ENCODE results near the gene MINPP1.
"Not testable (repeated sequence)": the region's sequence is repeated elsewhere in the genome, so short reads cannot be mapped to it uniquely, and the experiment has no call there.

The MINPP1 gene

GRCh38 chr10:87590705-87591588, 86.3 kb downstream of the MINPP1 start:
- H3K27me3 ChIP-seq (ENCODE audit: control insufficient read depth, insufficient read depth, low read length), result no peaks in the 10 kb centered on the region
- no peaks in the 10 kb centered on the region for H3K9me3 ChIP-seq (ENCODE audit: control insufficient read depth, insufficient read depth, low read length)
- no CpG with 5 or more reads among the region's 2 CpGs for WGBS (ENCODE audit: insufficient coverage, insufficient read length)
- no peak overlapping the region for H3K27ac ChIP-seq (ENCODE audit: low read length)
- no peaks in the 10 kb centered on the region for H3K4me1 ChIP-seq (ENCODE audit: control insufficient read depth, insufficient read depth, low read length)
- H3K4me3 ChIP-seq (ENCODE audit: low read length), result no peak overlapping the region
- no peak for DNase-seq (ENCODE audit: low read depth, low spot score)
- no peaks in the 10 kb centered on the region for H3K36me3 ChIP-seq (ENCODE audit: control insufficient read depth, insufficient read depth, low read length)

- Histone ChIP-seq H3K4me3 (ENCODE audit: low read length) (no peak overlapping the region), H3K27ac (ENCODE audit: low read length) (no peak overlapping the region), H3K9me3 (ENCODE audit: control insufficient read depth, insufficient read depth, low read length) (no peaks in the 10 kb centered on the region), H3K27me3 (ENCODE audit: control insufficient read depth, insufficient read depth, low read length) (no peaks in the 10 kb centered on the region), H3K4me1 (ENCODE audit: control insufficient read depth, insufficient read depth, low read length) (no peaks in the 10 kb centered on the region), H3K36me3 (ENCODE audit: control insufficient read depth, insufficient read depth, low read length) (no peaks in the 10 kb centered on the region)
- no peak for DNase-seq (ENCODE audit: low read depth, low spot score)
Measured at GRCh38 chr10:87591589-87591886, 86.8 kb downstream of the MINPP1 start.

- not testable (repeated sequence) for H3K4me1 ChIP-seq (ENCODE audit: control insufficient read depth, insufficient read depth, low read length); H3K9me3 ChIP-seq (ENCODE audit: control insufficient read depth, insufficient read depth, low read length); H3K27me3 ChIP-seq (ENCODE audit: control insufficient read depth, insufficient read depth, low read length); H3K4me3 ChIP-seq (ENCODE audit: low read length); DNase-seq (ENCODE audit: low read depth, low spot score); H3K27ac ChIP-seq (ENCODE audit: low read length); H3K36me3 ChIP-seq (ENCODE audit: control insufficient read depth, insufficient read depth, low read length)
- no CpG with 5 or more reads among the region's 4 CpGs for WGBS (ENCODE audit: insufficient coverage, insufficient read length)
Measured at GRCh38 chr10:87592920-87593319, 88.2 kb downstream of the MINPP1 start.

GRCh38 chr10:87593702-87594101, 89.0 kb downstream of the MINPP1 start:
- no peak overlapping the region for H3K27ac ChIP-seq (ENCODE audit: low read length)
- no peaks in the 10 kb centered on the region for H3K9me3 ChIP-seq (ENCODE audit: control insufficient read depth, insufficient read depth, low read length)
- no peaks in the 10 kb centered on the region for H3K36me3 ChIP-seq (ENCODE audit: control insufficient read depth, insufficient read depth, low read length)
- no peak for DNase-seq (ENCODE audit: low read depth, low spot score)
- H3K4me3 ChIP-seq (ENCODE audit: low read length), result no peak overlapping the region
- no peaks in the 10 kb centered on the region for H3K4me1 ChIP-seq (ENCODE audit: control insufficient read depth, insufficient read depth, low read length)
- no peaks in the 10 kb centered on the region for H3K27me3 ChIP-seq (ENCODE audit: control insufficient read depth, insufficient read depth, low read length)

- Histone ChIP-seq H3K36me3 (ENCODE audit: control insufficient read depth, insufficient read depth, low read length) (no peaks in the 10 kb centered on the region), H3K9me3 (ENCODE audit: control insufficient read depth, insufficient read depth, low read length) (no peaks in the 10 kb centered on the region), H3K27ac (ENCODE audit: low read length) (no peak overlapping the region), H3K27me3 (ENCODE audit: control insufficient read depth, insufficient read depth, low read length) (no peaks in the 10 kb centered on the region), H3K4me1 (ENCODE audit: control insufficient read depth, insufficient read depth, low read length) (no peaks in the 10 kb centered on the region), H3K4me3 (ENCODE audit: low read length) (no peak overlapping the region)
- no CpG with 5 or more reads among the region's 1 CpG for WGBS (ENCODE audit: insufficient coverage, insufficient read length)
- no peak for DNase-seq (ENCODE audit: low read depth, low spot score)
Measured at GRCh38 chr10:87594181-87594580, 89.5 kb downstream of the MINPP1 start.

- Histone ChIP-seq H3K9me3 (ENCODE audit: control insufficient read depth, insufficient read depth, low read length) (no peaks in the 10 kb centered on the region), H3K4me3 (ENCODE audit: low read length) (no peak overlapping the region), H3K27ac (ENCODE audit: low read length) (no peak overlapping the region), H3K27me3 (ENCODE audit: control insufficient read depth, insufficient read depth, low read length) (no peaks in the 10 kb centered on the region), H3K4me1 (ENCODE audit: control insufficient read depth, insufficient read depth, low read length) (no peaks in the 10 kb centered on the region), H3K36me3 (ENCODE audit: control insufficient read depth, insufficient read depth, low read length) (no peaks in the 10 kb centered on the region)
- no CpG with 5 or more reads among the region's 2 CpGs for WGBS (ENCODE audit: insufficient coverage, insufficient read length)
- no peak for DNase-seq (ENCODE audit: low read depth, low spot score)
Measured at GRCh38 chr10:87594864-87595263, 90.2 kb downstream of the MINPP1 start.

- Histone ChIP-seq H3K36me3 (ENCODE audit: control insufficient read depth, insufficient read depth, low read length) (no peaks in the 10 kb centered on the region), H3K4me3 (ENCODE audit: low read length) (no peak overlapping the region), H3K4me1 (ENCODE audit: control insufficient read depth, insufficient read depth, low read length) (no peaks in the 10 kb centered on the region), H3K27me3 (ENCODE audit: control insufficient read depth, insufficient read depth, low read length) (no peaks in the 10 kb centered on the region), H3K9me3 (ENCODE audit: control insufficient read depth, insufficient read depth, low read length) (no peaks in the 10 kb centered on the region), H3K27ac (ENCODE audit: low read length) (no peak overlapping the region)
- no peak for DNase-seq (ENCODE audit: low read depth, low spot score)
- WGBS (ENCODE audit: insufficient coverage, insufficient read length), result no CpG with 5 or more reads among the region's 1 CpG
Measured at GRCh38 chr10:87596351-87596750, 91.7 kb downstream of the MINPP1 start.

- Histone ChIP-seq H3K36me3 (ENCODE audit: control insufficient read depth, insufficient read depth, low read length) (no peaks in the 10 kb centered on the region), H3K4me1 (ENCODE audit: control insufficient read depth, insufficient read depth, low read length) (no peaks in the 10 kb centered on the region), H3K4me3 (ENCODE audit: low read length) (no peak overlapping the region), H3K27me3 (ENCODE audit: control insufficient read depth, insufficient read depth, low read length) (no peaks in the 10 kb centered on the region), H3K27ac (ENCODE audit: low read length) (no peak overlapping the region), H3K9me3 (ENCODE audit: control insufficient read depth, insufficient read depth, low read length) (no peaks in the 10 kb centered on the region)
- WGBS (ENCODE audit: insufficient coverage, insufficient read length), result no CpG with 5 or more reads among the region's 8 CpGs
- DNase-seq (ENCODE audit: low read depth, low spot score), result no peak
Measured at GRCh38 chr10:87598700-87599099, 94.0 kb downstream of the MINPP1 start.

- WGBS (ENCODE audit: insufficient coverage, insufficient read length), result no CpG with 5 or more reads among the region's 1 CpG
- no peak overlapping the region for H3K27ac ChIP-seq (ENCODE audit: low read length)
Measured at GRCh38 chr10:87600581-87600980, 95.9 kb downstream of the MINPP1 start.

More at GRCh38 chr10:87600581-87600980, 95.9 kb downstream of the MINPP1 start:
- no peaks in the 10 kb centered on the region for H3K27me3 ChIP-seq (ENCODE audit: control insufficient read depth, insufficient read depth, low read length)
- H3K4me3 ChIP-seq (ENCODE audit: low read length), result no peak overlapping the region
- H3K4me1 ChIP-seq (ENCODE audit: control insufficient read depth, insufficient read depth, low read length), result no peaks in the 10 kb centered on the region
- no peaks in the 10 kb centered on the region for H3K9me3 ChIP-seq (ENCODE audit: control insufficient read depth, insufficient read depth, low read length)
- no peak for DNase-seq (ENCODE audit: low read depth, low spot score)
- no peaks in the 10 kb centered on the region for H3K36me3 ChIP-seq (ENCODE audit: control insufficient read depth, insufficient read depth, low read length)

Data from iPS DF 6.9 (cell line).